ENCODE measurements around the gene ELOVL4. TPM values are rescaled to one million over a fixed set of nuclear protein-coding genes. Genes with fewer than 3 reads are reported as not detected.

The ELOVL4 gene
- total and polyA plus RNA-seq, 3 experiments from 2014 or later: 1.8 to 6.5 (median 2.0) TPM

DNA sequence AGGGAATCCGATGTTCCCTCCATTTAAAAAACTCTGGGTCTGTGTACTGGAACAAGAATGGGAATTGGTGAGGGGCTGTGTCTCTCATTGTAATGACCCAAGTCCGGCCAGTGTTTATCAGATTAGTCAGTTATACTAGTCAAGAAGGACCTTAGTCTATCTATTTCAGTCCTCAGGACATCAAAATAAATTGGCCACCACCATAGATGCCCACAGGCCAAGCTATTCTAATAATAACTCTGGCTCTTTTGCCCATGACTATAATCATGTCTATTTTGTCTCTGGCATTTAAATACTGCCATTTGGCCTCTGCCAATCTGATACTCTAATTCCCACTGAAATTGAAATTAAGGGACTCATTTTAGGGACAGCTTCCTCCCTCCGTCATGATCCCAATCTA lies 37.8 kb downstream of the ELOVL4 start:
- no peak overlapping the region for H3K27ac Mint-ChIP-seq
- peaks cover 8 to 34% (median 15%) of the 10 kb centered on the region in 3 donors for H3K4me1 Mint-ChIP-seq
- DNase-seq: no peak
- H3K4me3 Mint-ChIP-seq: no peak overlapping the region
- Histone ChIP-seq H3K27me3 (ENCODE audit: insufficient read depth, low read length, poor library complexity, severe bottlenecking) (no peaks in the 10 kb centered on the region), H3K4me3 (ENCODE audit: low read length) (no peak overlapping the region), H3K9me3 (ENCODE audit: low read length) (no peaks in the 10 kb centered on the region), H3K27ac (ENCODE audit: low read depth, low read length) (no peak overlapping the region), H3K4me1 (ENCODE audit: insufficient read depth, low read length) (peaks cover 4% of the 10 kb centered on the region), H3K36me3 (ENCODE audit: insufficient read depth, low read length) (no peaks in the 10 kb centered on the region)
- CTCF ChIA-PET: interaction anchor here (0.8 kb wide), 1 partner anchor 40 kb away, joined by 3 read pairs; no protein-coding TSS in a partner anchor
- POLR2A ChIA-PET: no interaction called here
- no peaks in the 10 kb centered on the region for H3K36me3 Mint-ChIP-seq
- peaks cover 7 to 28% of the 10 kb centered on the region in 2 donors for H3K27me3 Mint-ChIP-seq
- H3K9me3 Mint-ChIP-seq: no peaks in the 10 kb centered on the region

DNA sequence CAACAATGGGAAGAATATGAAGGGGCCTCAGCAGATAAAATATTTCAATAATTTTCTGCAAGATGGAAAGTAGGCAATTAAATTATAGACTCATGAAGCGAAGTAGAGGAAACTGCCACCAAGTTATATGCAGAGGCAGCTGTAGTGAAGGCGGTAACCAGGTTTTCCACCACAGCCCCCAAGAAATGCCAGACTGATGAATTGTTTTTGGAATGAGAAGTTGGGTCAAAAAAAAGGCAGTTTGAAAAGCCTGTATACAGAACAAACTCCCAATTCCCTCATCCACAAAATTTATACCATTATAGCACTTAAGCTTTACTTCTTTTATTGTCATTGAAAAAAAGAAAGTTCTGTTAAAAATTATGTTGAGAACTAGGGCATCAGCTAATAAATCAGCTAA lies 45.3 kb downstream of the ELOVL4 start:
- DNase-seq: no peak
- Mint-ChIP-seq H3K27me3 (peaks cover 6 to 31% of the 10 kb centered on the region in 2 donors), H3K9me3 (no peaks in the 10 kb centered on the region), H3K36me3 (no peaks in the 10 kb centered on the region), H3K27ac (no peak overlapping the region), H3K4me1 (no peaks in the 10 kb centered on the region), H3K4me3 (no peak overlapping the region)
- H3K9me3 ChIP-seq (ENCODE audit: low read length): no peaks in the 10 kb centered on the region
- ChIA-PET CTCF (no interaction called here), POLR2A (no interaction called here)
- H3K4me1 ChIP-seq (ENCODE audit: insufficient read depth, low read length): no peaks in the 10 kb centered on the region
- H3K36me3 ChIP-seq (ENCODE audit: insufficient read depth, low read length): no peaks in the 10 kb centered on the region
- H3K27me3 ChIP-seq (ENCODE audit: insufficient read depth, low read length, poor library complexity, severe bottlenecking): no peaks in the 10 kb centered on the region
- H3K4me3 ChIP-seq (ENCODE audit: low read length): no peak overlapping the region
- no peak overlapping the region for H3K27ac ChIP-seq (ENCODE audit: low read depth, low read length)

DNA sequence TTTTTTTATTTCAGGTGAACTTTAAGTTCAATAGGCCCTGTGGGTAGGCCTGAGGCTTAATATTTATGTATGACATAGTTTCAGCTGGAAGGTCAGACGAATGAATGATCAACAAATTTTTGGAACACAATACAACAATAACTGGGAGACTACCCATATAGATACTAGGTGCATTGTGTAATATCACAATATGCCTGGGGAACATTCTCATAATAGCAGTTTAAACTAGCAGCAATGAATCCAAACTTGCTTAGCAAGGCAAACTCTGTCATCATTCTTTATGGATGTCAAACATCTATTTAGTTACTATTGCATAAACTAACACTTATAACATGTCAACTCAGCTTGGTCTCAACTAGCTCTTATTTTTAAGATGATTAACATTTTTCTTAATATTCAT lies 49.3 kb downstream of the ELOVL4 start:
- H3K4me3 Mint-ChIP-seq: no peak overlapping the region
- H3K36me3 Mint-ChIP-seq: no peaks in the 10 kb centered on the region
- ChIA-PET POLR2A (no interaction called here), CTCF (interaction anchor here (2.6 kb wide), 1 partner anchor 28 kb away, joined by 9 read pairs; no protein-coding TSS in a partner anchor)
- H3K27ac Mint-ChIP-seq: no peak overlapping the region
- Histone ChIP-seq H3K27me3 (ENCODE audit: insufficient read depth, low read length, poor library complexity, severe bottlenecking) (no peaks in the 10 kb centered on the region), H3K27ac (ENCODE audit: low read depth, low read length) (no peak overlapping the region), H3K4me3 (ENCODE audit: low read length) (no peak overlapping the region), H3K4me1 (ENCODE audit: insufficient read depth, low read length) (no peaks in the 10 kb centered on the region), H3K36me3 (ENCODE audit: insufficient read depth, low read length) (no peaks in the 10 kb centered on the region), H3K9me3 (ENCODE audit: low read length) (no peaks in the 10 kb centered on the region)
- DNase-seq: no peak
- H3K27me3 Mint-ChIP-seq: peaks cover 3 to 6% of the 10 kb centered on the region in 2 donors
- H3K4me1 Mint-ChIP-seq: no peaks in the 10 kb centered on the region
- H3K9me3 Mint-ChIP-seq: peaks cover 0 to 1% (median 0%) of the 10 kb centered on the region in 5 donors

DNA sequence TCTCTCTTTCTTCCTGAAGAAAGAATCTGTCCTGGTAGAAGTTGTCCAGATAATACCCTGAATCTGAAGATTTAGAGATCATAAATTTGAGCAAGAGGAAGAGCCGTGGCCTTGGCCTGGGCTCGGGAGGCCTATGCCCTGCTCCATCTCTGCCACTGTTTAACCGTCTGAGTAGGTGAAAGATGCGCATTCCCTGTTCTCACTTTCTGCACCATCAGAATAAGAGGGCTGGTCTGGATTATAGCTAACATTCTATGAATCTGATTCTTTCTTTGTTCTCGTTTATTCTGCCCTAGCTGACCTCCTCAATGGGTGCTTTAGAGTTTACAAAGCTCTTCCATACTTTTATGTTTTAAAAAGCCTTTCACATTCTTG lies 51.3 kb downstream of the ELOVL4 start:
- Histone ChIP-seq H3K9me3 (ENCODE audit: low read length) (no peaks in the 10 kb centered on the region), H3K27me3 (ENCODE audit: insufficient read depth, low read length, poor library complexity, severe bottlenecking) (no peaks in the 10 kb centered on the region), H3K4me3 (ENCODE audit: low read length) (no peak overlapping the region), H3K27ac (ENCODE audit: low read depth, low read length) (no peak overlapping the region), H3K4me1 (ENCODE audit: insufficient read depth, low read length) (no peaks in the 10 kb centered on the region), H3K36me3 (ENCODE audit: insufficient read depth, low read length) (no peaks in the 10 kb centered on the region)
- Mint-ChIP-seq H3K36me3 (no peaks in the 10 kb centered on the region), H3K27me3 (peaks cover 0 to 8% of the 10 kb centered on the region in 2 donors), H3K4me1 (no peaks in the 10 kb centered on the region), H3K27ac (no peak overlapping the region), H3K4me3 (no peak overlapping the region), H3K9me3 (peaks cover 0 to 3% (median 1%) of the 10 kb centered on the region in 5 donors)
- ChIA-PET CTCF (no interaction called here), POLR2A (no interaction called here)
- DNase-seq: no peak

DNA sequence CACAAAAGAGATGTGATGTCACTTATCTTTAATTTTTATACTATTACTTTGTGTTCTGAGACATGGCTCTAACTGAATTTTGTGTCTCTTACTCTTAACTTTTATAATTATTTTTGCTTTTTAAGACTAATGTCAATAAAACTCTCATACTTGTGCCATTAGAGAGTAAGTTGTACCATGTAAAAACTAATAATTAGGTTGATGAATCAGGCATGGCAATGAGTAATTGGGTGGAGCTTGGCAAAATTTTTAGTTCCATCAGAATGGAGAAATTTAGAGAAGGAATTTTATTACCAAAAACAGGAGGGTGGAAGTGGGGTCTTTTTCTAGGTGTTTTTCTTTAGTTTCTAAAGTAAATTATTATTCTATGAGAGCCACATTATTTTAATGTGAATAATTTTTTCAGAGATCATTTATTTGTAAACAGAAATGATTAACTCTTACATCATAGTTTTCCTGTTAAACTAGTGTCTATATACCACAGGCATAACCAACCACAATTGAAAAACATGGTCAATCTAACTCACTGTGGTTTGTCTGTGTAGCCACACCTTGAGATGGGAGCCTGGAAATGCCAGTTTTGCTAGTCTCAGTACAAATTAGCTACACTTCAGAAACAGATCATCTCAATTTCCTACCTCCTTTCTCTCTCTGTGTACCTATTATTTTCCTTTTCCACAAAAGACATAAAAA lies 51.8 kb downstream of the ELOVL4 start:
- POLR2A ChIA-PET: no interaction called here
- Mint-ChIP-seq H3K27ac (no peak overlapping the region), H3K27me3 (peaks cover 3 to 9% of the 10 kb centered on the region in 2 donors), H3K4me1 (no peaks in the 10 kb centered on the region), H3K36me3 (peaks cover 0 to 3% (median 0%) of the 10 kb centered on the region in 3 donors), H3K9me3 (peaks cover 1 to 7% (median 4%) of the 10 kb centered on the region in 5 donors), H3K4me3 (no peak overlapping the region)
- Histone ChIP-seq H3K4me1 (ENCODE audit: insufficient read depth, low read length) (no peaks in the 10 kb centered on the region), H3K4me3 (ENCODE audit: low read length) (no peak overlapping the region), H3K9me3 (ENCODE audit: low read length) (no peaks in the 10 kb centered on the region), H3K27me3 (ENCODE audit: insufficient read depth, low read length, poor library complexity, severe bottlenecking) (no peaks in the 10 kb centered on the region), H3K36me3 (ENCODE audit: insufficient read depth, low read length) (no peaks in the 10 kb centered on the region), H3K27ac (ENCODE audit: low read depth, low read length) (no peak overlapping the region)
- CTCF ChIA-PET: no interaction called here
- DNase-seq: no peak

DNA sequence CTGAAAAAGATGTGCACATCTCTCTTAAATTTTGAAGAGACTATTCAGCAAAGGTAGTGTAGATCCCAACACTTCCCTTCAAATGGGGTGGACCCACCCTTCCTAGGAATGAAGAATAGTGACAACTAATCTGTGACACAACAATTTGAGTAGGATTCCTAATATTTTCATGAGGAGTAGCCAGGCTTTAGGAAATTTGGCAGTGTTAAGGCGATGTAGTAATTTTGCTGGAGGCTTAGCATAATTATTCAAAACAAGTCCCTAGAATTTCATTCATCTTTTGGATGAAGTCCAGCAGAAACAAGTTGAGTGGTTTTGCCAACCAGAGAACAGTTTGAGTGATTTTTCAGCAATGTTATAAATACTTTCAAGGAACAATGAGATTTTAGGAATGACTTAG lies 52.4 kb downstream of the ELOVL4 start:
- peaks cover 3 to 7% (median 7%) of the 10 kb centered on the region in 5 donors for H3K9me3 Mint-ChIP-seq
- no peaks in the 10 kb centered on the region for H3K9me3 ChIP-seq (ENCODE audit: low read length)
- ChIA-PET CTCF (no interaction called here), POLR2A (no interaction called here)
- no peak overlapping the region for H3K4me3 ChIP-seq (ENCODE audit: low read length)
- no peaks in the 10 kb centered on the region for H3K27me3 ChIP-seq (ENCODE audit: insufficient read depth, low read length, poor library complexity, severe bottlenecking)
- DNase-seq: no peak
- H3K27ac Mint-ChIP-seq: no peak overlapping the region
- H3K36me3 ChIP-seq (ENCODE audit: insufficient read depth, low read length): no peaks in the 10 kb centered on the region
- H3K36me3 Mint-ChIP-seq: peaks cover 0 to 3% (median 0%) of the 10 kb centered on the region in 3 donors
- H3K27me3 Mint-ChIP-seq: peaks cover 3 to 12% of the 10 kb centered on the region in 2 donors
- H3K4me1 Mint-ChIP-seq: no peaks in the 10 kb centered on the region
- no peaks in the 10 kb centered on the region for H3K4me1 ChIP-seq (ENCODE audit: insufficient read depth, low read length)
- no peak overlapping the region for H3K27ac ChIP-seq (ENCODE audit: low read depth, low read length)
- no peak overlapping the region for H3K4me3 Mint-ChIP-seq

DNA sequence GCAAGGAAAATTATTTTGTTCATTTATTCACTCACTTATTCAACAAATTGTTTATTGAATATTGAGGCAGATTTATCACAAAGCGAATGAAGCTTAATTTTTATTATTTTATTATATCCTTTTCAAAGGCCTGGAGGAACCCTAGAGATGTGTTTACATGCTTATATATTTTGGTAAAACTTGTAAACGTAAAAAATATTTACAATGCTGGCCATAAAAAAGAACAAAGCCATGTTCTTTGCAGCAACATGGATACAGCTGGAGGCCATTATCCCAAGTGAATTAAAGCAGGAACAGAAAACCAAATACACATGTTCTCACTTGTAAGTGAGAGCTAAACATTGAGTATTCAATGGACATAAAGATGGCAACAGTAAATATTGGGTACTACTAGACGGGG lies 58.8 kb downstream of the ELOVL4 start:
- ChIA-PET CTCF (no interaction called here), POLR2A (no interaction called here)
- H3K9me3 ChIP-seq (ENCODE audit: low read length): no peaks in the 10 kb centered on the region

DNA sequence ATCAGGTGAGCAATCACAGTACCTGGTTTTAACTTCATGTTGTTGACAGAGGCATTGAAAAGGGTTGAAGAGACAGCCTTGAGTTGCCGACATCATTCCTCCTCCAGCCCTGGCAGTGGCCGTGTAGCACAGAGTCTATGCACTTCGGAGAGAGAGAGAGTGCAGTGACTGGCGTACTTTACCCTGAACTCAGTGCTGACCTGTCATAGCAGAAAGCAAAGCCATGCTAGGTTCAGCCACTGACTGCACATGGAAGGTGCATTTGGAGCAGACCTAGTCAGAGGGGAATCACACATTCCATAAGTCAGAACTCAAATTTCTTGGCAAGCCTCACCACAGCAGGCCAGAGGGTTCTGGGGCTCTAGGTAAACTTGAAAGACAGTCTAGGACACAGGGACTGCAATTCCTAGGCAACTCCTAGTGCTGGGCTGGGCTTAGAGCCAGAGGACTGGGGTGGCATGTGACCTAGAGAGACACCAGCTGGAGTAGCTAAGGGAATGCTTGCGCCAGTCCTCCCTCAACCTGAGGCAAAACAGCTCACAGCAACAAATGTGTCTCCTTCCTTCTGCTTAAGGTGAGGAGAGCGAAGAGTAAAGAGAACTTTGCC lies 69.1 kb downstream of the ELOVL4 start:
- H3K4me1 Mint-ChIP-seq: peaks cover 0 to 5% (median 2%) of the 10 kb centered on the region in 3 donors
- POLR2A ChIA-PET: no interaction called here
- peaks cover 0 to 7% (median 2%) of the 10 kb centered on the region in 5 donors for H3K9me3 Mint-ChIP-seq

More for the DNA sequence above, 58.8 kb downstream of the ELOVL4 start:
- Histone ChIP-seq H3K27me3 (ENCODE audit: insufficient read depth, low read length, poor library complexity, severe bottlenecking) (no peaks in the 10 kb centered on the region), H3K4me3 (ENCODE audit: low read length) (no peak overlapping the region), H3K4me1 (ENCODE audit: insufficient read depth, low read length) (no peaks in the 10 kb centered on the region), H3K27ac (ENCODE audit: low read depth, low read length) (no peak overlapping the region), H3K36me3 (ENCODE audit: insufficient read depth, low read length) (no peaks in the 10 kb centered on the region)
- no peak for DNase-seq
- no peak overlapping the region for H3K27ac Mint-ChIP-seq
- H3K36me3 Mint-ChIP-seq: peaks cover 0 to 3% (median 0%) of the 10 kb centered on the region in 3 donors
- no peaks in the 10 kb centered on the region for H3K4me1 Mint-ChIP-seq
- peaks cover 19 to 37% of the 10 kb centered on the region in 2 donors for H3K27me3 Mint-ChIP-seq
- H3K4me3 Mint-ChIP-seq: no peak overlapping the region
- peaks cover 4 to 7% (median 7%) of the 10 kb centered on the region in 5 donors for H3K9me3 Mint-ChIP-seq

More for the DNA sequence above, 69.1 kb downstream of the ELOVL4 start:
- no peaks in the 10 kb centered on the region for H3K9me3 ChIP-seq (ENCODE audit: low read length)
- no peak overlapping the region for H3K4me3 Mint-ChIP-seq
- CTCF ChIA-PET: interaction anchor here (0.7 kb wide), 1 partner anchor 8 kb away, joined by 4 read pairs; no protein-coding TSS in a partner anchor
- no peaks in the 10 kb centered on the region for H3K4me1 ChIP-seq (ENCODE audit: insufficient read depth, low read length)
- H3K4me3 ChIP-seq (ENCODE audit: low read length): no peak overlapping the region
- no peak for DNase-seq
- peaks cover 0 to 11% (median 1%) of the 10 kb centered on the region in 3 donors for H3K36me3 Mint-ChIP-seq
- no peak overlapping the region for H3K27ac Mint-ChIP-seq
- no peaks in the 10 kb centered on the region for H3K36me3 ChIP-seq (ENCODE audit: insufficient read depth, low read length)
- H3K27me3 Mint-ChIP-seq: peaks cover 9 to 69% of the 10 kb centered on the region in 2 donors
- peaks cover 4% of the 10 kb centered on the region for H3K27me3 ChIP-seq (ENCODE audit: insufficient read depth, low read length, poor library complexity, severe bottlenecking)
- no peak overlapping the region for H3K27ac ChIP-seq (ENCODE audit: low read depth, low read length)
